Measurements from ENCODE around the gene GRK1. TPM values are rescaled to one million over a fixed set of nuclear protein-coding genes. Genes with fewer than 3 reads are reported as not detected.

GRK1 gene
- total and polyA plus RNA-seq, 2 of the 8 experiments (the other 6 are each of a cell fraction or from before 2014, with no cell fraction given): 0.12 TPM; not detected in 1

GRCh38 chr13:113634279-113635047 is 32.6 kb upstream of the GRK1 start:
- ChIA-PET CTCF (ENCODE audit: partially characterized antibody) (interaction anchor here (1.5 kb wide), 1 partner anchor 13 kb away, joined by 4 read pairs; no protein-coding TSS in a partner anchor), POLR2A (ENCODE audit: partially characterized antibody) (no interaction called here)
- Histone ChIP-seq H3K4me1 (replicated peaks in 1 of 4; ENCODE audit: control insufficient read depth in 3 of 4, insufficient read depth in 4 of 4, low read length in 3 of 4) (no peaks in the 10 kb centered on the region), H3K56ac (replicated peaks; ENCODE audit: insufficient read length, low read depth, low read length) (no peak overlapping the region), H3K18ac (ENCODE audit: extremely low read depth, low read length) (no peak overlapping the region), H3K79me2 (ENCODE audit: control insufficient read depth in 1 of 2, insufficient read depth in 2 of 2, low read length in 2 of 2) (peaks cover 0 to 4% of the 10 kb centered on the region in 2 experiments; a peak in 2 of 4 replicates), H2BK20ac (ENCODE audit: low read length) (no peak overlapping the region), H2AFZ (ENCODE audit: low read length) (no peak overlapping the region), H2BK120ac (replicated peaks; ENCODE audit: low read depth, low read length) (no peak overlapping the region), H3K4me3 (ENCODE audit: extremely low read depth in 1 of 4, insufficient read depth in 2 of 4, low read depth in 3 of 4, low read length in 4 of 4) (no peak overlapping the region), H3K27ac (ENCODE audit: low read depth, low read length) (no peak overlapping the region), H4K5ac (ENCODE audit: insufficient read length, low read depth, low read length) (no peak overlapping the region), H3K14ac (ENCODE audit: insufficient read length) (no peak overlapping the region), H4K91ac (replicated peaks; ENCODE audit: insufficient read length, low read length) (no peak overlapping the region), H2BK12ac (ENCODE audit: low read depth, low read length) (no peak overlapping the region), H3K4ac (replicated peaks; ENCODE audit: insufficient read length, low read depth, low read length) (no peak overlapping the region), H4K20me1 (replicated peaks in 1 of 2; ENCODE audit: control insufficient read depth in 1 of 2, insufficient read depth in 2 of 2, low read length in 2 of 2) (peaks cover 6 to 12% of the 10 kb centered on the region in 2 experiments), H3K36me3 (ENCODE audit: control insufficient read depth in 2 of 4, insufficient read depth in 4 of 4, low read length in 3 of 4) (peaks cover 8 to 61% (median 47%) of the 10 kb centered on the region in 4 experiments; a peak in 7 of 8 replicates), H2BK15ac (ENCODE audit: low read length) (no peak overlapping the region), H3K79me1 (ENCODE audit: low read depth, low read length) (peaks cover 7% of the 10 kb centered on the region), H2AK5ac (ENCODE audit: low read depth, low read length) (no peak overlapping the region), H3K9ac (replicated peaks in 1 of 4; ENCODE audit: extremely low read depth in 1 of 4, low read depth in 3 of 4, low read length in 3 of 4) (no peak overlapping the region), H3K23me2 (ENCODE audit: low read depth, low read length) (no peaks in the 10 kb centered on the region), H3K4me2 (ENCODE audit: insufficient read depth in 1 of 2, low read depth in 2 of 2, low read length in 2 of 2) (no peak overlapping the region), H4K8ac (ENCODE audit: extremely low read depth, insufficient read depth, low read length) (no peak overlapping the region), H3K9me3 (ENCODE audit: insufficient read depth in 2 of 2, low read depth in 1 of 2, low read length in 1 of 2) (peaks cover 0 to 3% of the 10 kb centered on the region in 2 experiments; a peak in 1 of 4 replicates), H2BK5ac (ENCODE audit: low read depth, low read length) (no peak overlapping the region), H3K27me3 (replicated peaks in 1 of 4; ENCODE audit: control insufficient read depth in 3 of 4, extremely low read depth in 1 of 4, insufficient read depth in 3 of 4, low read length in 3 of 4) (no peaks in the 10 kb centered on the region), H3K23ac (ENCODE audit: insufficient read length) (no peak overlapping the region)
- FAIRE-seq (no peak), DNase-seq (ENCODE audit: low read depth in 1 of 2, low spot score in 2 of 2) (no peak)
- 90% methylated on average over 16 of the region's 16 CpGs; no CpG with 5 or more reads in 1 of the 2 experiments for WGBS, 2 experiments (ENCODE audit: extremely low coverage in 1 of 2, insufficient coverage in 1 of 2, insufficient read length in 1 of 2, insufficient replicate concordance in 2 of 2, low coverage in 1 of 2, low lambda C conversion rate in 2 of 2, missing lambda C conversion rate in 1 of 2)
- TF ChIP-seq ZNF274 (IDR thresholded peaks at IDR 0.05; ENCODE audit: borderline replicate concordance, extremely low read depth, low read length): no peak
- TF ChIP-seq CEBPB (IDR thresholded peaks at IDR 0.05; ENCODE audit: low read depth, low read length): no peak
- no peak for TF ChIP-seq RNF2 (IDR thresholded peaks at IDR 0.05; ENCODE audit: borderline replicate concordance, low read depth, low read length, missing control alignments, poor library complexity, severe bottlenecking)
- TF ChIP-seq BCL11A (IDR thresholded peaks at IDR 0.05; ENCODE audit: low read depth in 2 of 2, low read length in 2 of 2): no peak
- TF ChIP-seq HDAC6 (IDR thresholded peaks at IDR 0.05; ENCODE audit: low read depth, low read length): no peak
- TF ChIP-seq SIN3A (conservative IDR thresholded peaks at IDR 0.05 in 1 of 2, IDR thresholded peaks at IDR 0.05 in 1 of 2; ENCODE audit: low read depth in 1 of 2, low read length in 2 of 2): no peak
- TF ChIP-seq SIRT6 (IDR thresholded peaks at IDR 0.05; ENCODE audit: low read length): no peak
- TF ChIP-seq CTCF (IDR thresholded peaks at IDR 0.05; ENCODE audit: control extremely low read depth in 1 of 3, insufficient read depth in 1 of 3, low read depth in 1 of 3, low read length in 3 of 3): no peak
- no peak for TF ChIP-seq SUZ12 (IDR thresholded peaks at IDR 0.05; ENCODE audit: low read length)
